NCI-H460 (cell line): ENCODE results near the gene TAS2R39. TPM values are rescaled to one million over a fixed set of nuclear protein-coding genes. Genes with fewer than 3 reads are reported as not detected.

Experiments used
- DNase-seq: peaks from one replicate; pipeline ENCODE4 v3.0.0-alpha.2; 2016; ENCODE audit warnings: low read depth; ENCODE audit errors: extremely low read depth
- small RNA-seq, 2 experiments: library from RNA; depleted of rRNA; stranded (forward); fragments of <200 nt; gene quantifications; one replicate each; pipeline ENCODE3, GENCODE V24; 2014
- total RNA-seq: library from RNA; depleted of rRNA; stranded (reverse); fragments of >200 nt; shearing (Covaris generic); gene quantifications from 2 replicates; pipeline ENCODE4 v1.2.3, GENCODE V29; 2014; rRNA removed

Gene TAS2R39
- total RNA-seq, 1 experiment from 2014 or later: not detected

GRCh38 chr7:143214789-143215679 lies 31.8 kb downstream of the TAS2R39 start:
- peak; percentile 87 for DNase-seq

- DNase-seq: no peak
Observed at GRCh38 chr7:143216151-143216550, 32.9 kb downstream of the TAS2R39 start.

- no peak for DNase-seq
Observed at GRCh38 chr7:143216686-143217085, 33.5 kb downstream of the TAS2R39 start.

GRCh38 chr7:143217806-143218205 lies 34.6 kb downstream of the TAS2R39 start:
- DNase-seq: no peak

- DNase-seq: no peak
Observed at GRCh38 chr7:143221286-143221685, 38.1 kb downstream of the TAS2R39 start.

GRCh38 chr7:143221737-143222136 lies 38.5 kb downstream of the TAS2R39 start, which contains the start of gene TAS2R40:
TSS of gene TAS2R40 (plus strand) at chr7:143222037. CDS start at chr7:143222079, 42 bp downstream.
- DNase-seq: no peak

GRCh38 chr7:143222782-143223181 lies 39.6 kb downstream of the TAS2R39 start:
- no peak for DNase-seq

- no peak for DNase-seq
Observed at GRCh38 chr7:143223784-143224183, 40.6 kb downstream of the TAS2R39 start.

- no peak for DNase-seq
Observed at GRCh38 chr7:143225047-143225446, 41.8 kb downstream of the TAS2R39 start.

- DNase-seq: no peak
Observed at GRCh38 chr7:143227806-143228205, 44.6 kb downstream of the TAS2R39 start.

GRCh38 chr7:143229054-143229790 lies 46.0 kb downstream of the TAS2R39 start:
- no peak for DNase-seq

GRCh38 chr7:143230602-143231457 lies 47.6 kb downstream of the TAS2R39 start:
- DNase-seq: no peak

Small RNAs within 50 kb of the gene (small RNA-seq; reads per million reads assigned to genes)
- 0 reads per million in 2 experiments for gene AC073342.3

Other genes with a start within 250 kb of the TAS2R39 start
- gene TRPV5, start 249.7 kb upstream of the TAS2R39 start, total RNA-seq: not detected in 2 replicates
- not detected in 2 replicates for gene LLCFC1, start 243.9 kb upstream of the TAS2R39 start, total RNA-seq
- gene KEL, start 221.1 kb upstream of the TAS2R39 start, total RNA-seq: 0.59 TPM in 1 of 2 replicates, not detected in the other
- gene OR9A2, start 156.3 kb upstream of the TAS2R39 start, total RNA-seq: not detected in 2 replicates
- not detected in 2 replicates for gene OR6V1, start 131.1 kb upstream of the TAS2R39 start, total RNA-seq
- not detected in 2 replicates for gene PIP, start 51.3 kb upstream of the TAS2R39 start, total RNA-seq
- not detected in 2 replicates for gene TAS2R40, start 38.6 kb downstream of the TAS2R39 start, total RNA-seq
- 117 and 122 TPM in 2 replicates for gene GSTK1, start 80.0 kb downstream of the TAS2R39 start, total RNA-seq
- 4.0 and 7.3 TPM in 2 replicates for gene TMEM139, start 101.5 kb downstream of the TAS2R39 start, total RNA-seq
- 12.7 and 16.6 TPM in 2 replicates for gene CASP2, start 104.9 kb downstream of the TAS2R39 start, total RNA-seq
- 0.07 TPM in 1 of 2 replicates, not detected in the other for gene CLCN1, start 132.7 kb downstream of the TAS2R39 start, total RNA-seq
- 0.06 and 0.10 TPM in 2 replicates for gene FAM131B, start 179.3 kb downstream of the TAS2R39 start, total RNA-seq
- gene ZYX, start 197.9 kb downstream of the TAS2R39 start, total RNA-seq: 45.7 and 57.4 TPM in 2 replicates
- not detected in 2 replicates for gene EPHA1, start 225.4 kb downstream of the TAS2R39 start, total RNA-seq